GM12878 (cell line): ENCODE data around the gene MMADHC. TPM values are rescaled to one million over a fixed set of nuclear protein-coding genes. Genes with fewer than 3 reads are reported as not detected.

Source experiments
- ATAC-seq: fragments of 200-7000 bp; cut with Tn5 transposase; 3 replicates; pipeline ENCODE4 v1.9.1; 2020; ENCODE audit warnings: mild to moderate bottlenecking, moderate library complexity
- BruUV-seq: library from RNA; stranded (reverse); fragments of 400-500 nt; replicated peaks from 2 replicates; lab custom pipeline; 2021; lab: Mats Ljungman, UMichigan
- CTCF ChIA-PET: fragments of 300-600 bp; sonication (Branson Sonifier 250); formaldehyde crosslinking; extraction: SDS; loops from one replicate; lab custom pipeline; 2021; ENCODE audit warnings: inconsistent platforms; lab: Yijun Ruan, JAX
- POLR2A ChIA-PET: fragments of 350-600 bp; formaldehyde crosslinking; extraction: SDS; loops from one replicate; lab custom pipeline; 2021; ENCODE audit warnings: inconsistent platforms; lab: Charles Lee
- RAD21 ChIA-PET: fragments of 300-600 bp; sonication (Branson Sonifier 250); formaldehyde crosslinking; loops from one replicate; lab custom pipeline; 2023; ENCODE audit warnings: antibody characterized with exemption; ENCODE audit not compliant: unreplicated experiment; lab: Charles Lee
- SMC1A ChIA-PET: fragments of 300-600 bp; sonication (Branson Sonifier 250); formaldehyde crosslinking; loops from one replicate; lab custom pipeline; 2023; ENCODE audit not compliant: unreplicated experiment, uncharacterized antibody; lab: Charles Lee
- DNase-seq: peaks from one replicate; pipeline ENCODE4 v3.0.0-alpha.2; 2011; ENCODE audit warnings: low read depth, low spot score
- FAIRE-seq: peaks from 3 replicates; lab custom pipeline; 2011; peaks lifted over from hg19 to GRCh38; lab: Jason Lieb, UNC
- H2AFZ ChIP-seq: 2 replicates; pipeline ENCODE4 v1.6.0; 2011; ENCODE audit warnings: low read depth, low read length, control low read depth; ENCODE audit not compliant: control insufficient read depth
- H3K27ac ChIP-seq: 2 replicates; pipeline ENCODE4 v1.5.1; 2011; ENCODE audit warnings: control low read depth; ENCODE audit not compliant: control insufficient read depth, insufficient read depth
- H3K27me3 ChIP-seq, 2 experiments: replicated peaks in 1 of 2; 2 replicates each; pipeline versions ENCODE4 v1.6.0 to v1.6.1; 2011; ENCODE audit warnings: low read length in 1 of 2; ENCODE audit not compliant: control insufficient read depth in 2 of 2, insufficient read depth in 2 of 2
- H3K36me3 ChIP-seq, 2 experiments: 2 replicates each; pipeline ENCODE4 v1.5.1; 2011; ENCODE audit warnings: low read length in 1 of 2; ENCODE audit not compliant: control insufficient read depth in 2 of 2, insufficient read depth in 2 of 2
- H3K4me1 ChIP-seq: 2 replicates; pipeline ENCODE4 v1.6.1; 2011; ENCODE audit warnings: mild to moderate bottlenecking, low read length, moderate library complexity, mixed read lengths; ENCODE audit not compliant: control insufficient read depth, insufficient read depth
- H3K4me2 ChIP-seq: 2 replicates; pipeline ENCODE4 v1.6.0; 2011; ENCODE audit warnings: control low read depth; ENCODE audit not compliant: control insufficient read depth, insufficient read depth
- H3K4me3 ChIP-seq: fragments of 200-600 bp; sonication (generic); 2 replicates; pipeline ENCODE4 v1.5.1; 2016
- H3K79me2 ChIP-seq: 2 replicates; pipeline ENCODE4 v1.6.0; 2011; ENCODE audit warnings: low read length; ENCODE audit not compliant: control insufficient read depth, insufficient read depth
- H3K9ac ChIP-seq: 2 replicates; pipeline ENCODE4 v1.8.0; 2011; ENCODE audit warnings: low read length, control low read depth, mixed read lengths; ENCODE audit not compliant: control insufficient read depth, insufficient read depth
- H3K9me3 ChIP-seq: replicated peaks from 3 replicates; pipeline ENCODE4 v1.5.1; 2011; ENCODE audit warnings: mild to moderate bottlenecking, low read length; ENCODE audit not compliant: control insufficient read depth, insufficient read depth
- H4K20me1 ChIP-seq: 2 replicates; pipeline ENCODE4 v1.6.0; 2011; ENCODE audit not compliant: control insufficient read depth, insufficient read depth
- EZH2 ChIP-seq: IDR thresholded peaks from 2 replicates; pipeline ENCODE4 v1.6.1; 2012; ENCODE audit warnings: low read depth, mild to moderate bottlenecking, control low read depth, inconsistent platforms, low read length, borderline replicate concordance; ENCODE audit not compliant: control insufficient read depth
- MTA3 ChIP-seq: IDR thresholded peaks from 2 replicates; pipeline ENCODE4 v1.6.1; 2012; ENCODE audit warnings: low read length, inconsistent platforms, borderline replicate concordance
- NR2C2 ChIP-seq: IDR thresholded peaks from 2 replicates; pipeline ENCODE4 v1.6.1; 2011; ENCODE audit warnings: borderline replicate concordance, low read depth; ENCODE audit not compliant: control insufficient read depth, insufficient read length
- SMAD5 ChIP-seq: IDR thresholded peaks from 2 replicates; pipeline ENCODE4 v1.6.1; 2016; ENCODE audit warnings: antibody characterized with exemption, low read depth
- ZZZ3 ChIP-seq: IDR thresholded peaks from 2 replicates; pipeline ENCODE4 v1.6.1; 2011; ENCODE audit warnings: low read depth; ENCODE audit not compliant: control insufficient read depth, insufficient read length
- WGBS: methylation state at CpG from one replicate; pipeline ENCODE4 v1.1.6; 2016; ENCODE audit warnings: low lambda C conversion rate; ENCODE audit not compliant: insufficient replicate concordance, insufficient coverage; ENCODE audit errors: missing lambda C conversion rate; 5-methylcytosine and 5-hydroxymethylcytosine counted together
- in situ Hi-C: fragments of 300-500 bp; cut with MboI; formaldehyde crosslinking; loops from 9 replicates; pipeline ENCODE4 v1.14.3; 2018; ENCODE audit warnings: mixed read lengths
- intact Hi-C: fragments of 100-400 bp; cut with micrococcal nuclease; formaldehyde crosslinking; loops from one replicate; pipeline ENCODE4 v1.14.2; 2022; ENCODE audit not compliant: unreplicated experiment
- polyA plus RNA-seq, 11 experiments: library from polyadenylated mRNA; depleted of rRNA in 4 of 11; unstranded in 6 of 11; stranded (reverse) in 5 of 11; fragments of >200 nt; fragmentation: Nextera tagmentation in 4 of 11; fragmentation: Illumina TruSeq in 1 of 11; extraction: Ambion mirVana in 4 of 11; extraction: Trizol in 1 of 11; gene quantifications; 1 replicate in 1 of 11; 2 replicates in 10 of 11; pipeline versions ENCODE4 v1.2.1 to v1.2.3, GENCODE V29; 2011 to 2016; ENCODE audit warnings: inconsistent platforms in 2 of 11, missing spikeins in 2 of 11, low read depth in 1 of 11
- total RNA-seq, 4 experiments: library from RNA; depleted of rRNA in 3 of 4; stranded (reverse); fragments of >200 nt in 3 of 4; fragmentation: Illumina TruSeq in 1 of 4; extraction: Trizol in 1 of 4; gene quantifications; 2 replicates each; pipeline versions ENCODE4 v1.2.1 to v1.2.3, GENCODE V29; 2013 to 2021
- TF ChIP-seq, protein P1 (sequence below): IDR thresholded peaks from 2 replicates; pipeline ENCODE4 v1.6.1; 2011; ENCODE audit warnings: borderline replicate concordance, low read depth, mild to moderate bottlenecking, moderate library complexity, low read length; ENCODE audit not compliant: insufficient read depth, poor library complexity, severe bottlenecking
- TF ChIP-seq, protein P2 (sequence below): fragments of 450-650 bp; IDR thresholded peaks from 2 replicates; pipeline ENCODE4 v1.6.1; 2014; ENCODE audit warnings: mild to moderate bottlenecking
- TF ChIP-seq, protein P3 (sequence below): IDR thresholded peaks from 2 replicates; pipeline ENCODE4 v1.6.1; 2012; ENCODE audit warnings: low read depth, low read length, improper control_type of control experiment
- TF ChIP-seq, protein P4 (sequence below): fragments of 150-350 bp; IDR thresholded peaks from 2 replicates; pipeline ENCODE4 v1.6.1; 2016; ENCODE audit warnings: low read depth, low read length

Gene MMADHC
- total and polyA plus RNA-seq, 10 of the 15 experiments (the other 5 are each of a cell fraction or from before 2014, with no cell fraction given): 93.6 to 415 (median 147) TPM

DNA sequence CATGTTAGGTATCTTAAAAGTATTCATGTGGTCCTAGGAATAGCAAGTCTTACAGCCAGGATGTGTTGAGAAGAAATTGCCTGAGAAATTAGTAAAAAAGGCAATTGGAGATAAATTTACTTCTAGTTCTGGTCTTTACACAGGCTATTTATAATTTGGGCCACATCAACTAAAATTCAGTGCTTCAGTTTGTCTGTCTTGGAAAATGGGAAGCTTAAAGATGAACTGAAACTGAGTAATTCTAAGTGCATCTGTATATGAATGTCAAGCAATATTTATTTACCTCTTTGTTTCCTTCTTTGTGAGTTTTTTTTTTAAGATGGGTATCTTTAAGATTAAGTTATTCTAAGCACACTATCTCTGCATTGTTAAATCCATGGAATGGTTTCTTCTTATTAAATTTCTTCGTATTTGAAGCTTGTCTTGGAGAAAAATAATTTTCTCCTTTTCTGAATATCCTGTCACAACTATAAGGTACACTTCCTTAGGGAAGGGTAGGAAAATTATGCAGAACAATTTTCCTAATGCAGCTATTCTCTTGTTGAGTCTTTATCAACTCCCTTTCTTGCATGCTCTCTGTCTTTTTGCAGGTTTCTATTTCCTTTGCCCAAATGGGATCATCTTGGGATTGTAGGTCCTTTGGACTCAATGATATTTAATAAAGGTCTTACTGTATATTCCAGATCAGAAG lies 39.7 kb upstream of the MMADHC start:
- Histone ChIP-seq H3K4me3 (no peak overlapping the region), H3K27ac (no peak overlapping the region), H3K9me3 (no peaks in the 10 kb centered on the region), H4K20me1 (no peaks in the 10 kb centered on the region), H3K4me2 (no peak overlapping the region), H3K27me3 (no peaks in the 10 kb centered on the region; a peak in 1 of 4 replicates), H3K4me1 (no peaks in the 10 kb centered on the region), H3K36me3 (no peaks in the 10 kb centered on the region), H2AFZ (no peak overlapping the region), H3K9ac (no peak overlapping the region), H3K79me2 (no peaks in the 10 kb centered on the region)
- in situ Hi-C loops: no loop called here
- TF ChIP-seq SMAD5 (no peak), EZH2 (no peak), MTA3 (no peak), NR2C2 (no peak), ZZZ3 (no peak)
- TF ChIP-seq, protein P1, sequence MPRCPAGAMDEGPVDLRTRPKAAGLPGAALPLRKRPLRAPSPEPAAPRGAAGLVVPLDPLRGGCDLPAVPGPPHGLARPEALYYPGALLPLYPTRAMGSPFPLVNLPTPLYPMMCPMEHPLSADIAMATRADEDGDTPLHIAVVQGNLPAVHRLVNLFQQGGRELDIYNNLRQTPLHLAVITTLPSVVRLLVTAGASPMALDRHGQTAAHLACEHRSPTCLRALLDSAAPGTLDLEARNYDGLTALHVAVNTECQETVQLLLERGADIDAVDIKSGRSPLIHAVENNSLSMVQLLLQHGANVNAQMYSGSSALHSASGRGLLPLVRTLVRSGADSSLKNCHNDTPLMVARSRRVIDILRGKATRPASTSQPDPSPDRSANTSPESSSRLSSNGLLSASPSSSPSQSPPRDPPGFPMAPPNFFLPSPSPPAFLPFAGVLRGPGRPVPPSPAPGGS: no peak
- TF ChIP-seq, protein P2, sequence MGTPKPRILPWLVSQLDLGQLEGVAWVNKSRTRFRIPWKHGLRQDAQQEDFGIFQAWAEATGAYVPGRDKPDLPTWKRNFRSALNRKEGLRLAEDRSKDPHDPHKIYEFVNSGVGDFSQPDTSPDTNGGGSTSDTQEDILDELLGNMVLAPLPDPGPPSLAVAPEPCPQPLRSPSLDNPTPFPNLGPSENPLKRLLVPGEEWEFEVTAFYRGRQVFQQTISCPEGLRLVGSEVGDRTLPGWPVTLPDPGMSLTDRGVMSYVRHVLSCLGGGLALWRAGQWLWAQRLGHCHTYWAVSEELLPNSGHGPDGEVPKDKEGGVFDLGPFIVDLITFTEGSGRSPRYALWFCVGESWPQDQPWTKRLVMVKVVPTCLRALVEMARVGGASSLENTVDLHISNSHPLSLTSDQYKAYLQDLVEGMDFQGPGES: no peak
- TF ChIP-seq, protein P3, sequence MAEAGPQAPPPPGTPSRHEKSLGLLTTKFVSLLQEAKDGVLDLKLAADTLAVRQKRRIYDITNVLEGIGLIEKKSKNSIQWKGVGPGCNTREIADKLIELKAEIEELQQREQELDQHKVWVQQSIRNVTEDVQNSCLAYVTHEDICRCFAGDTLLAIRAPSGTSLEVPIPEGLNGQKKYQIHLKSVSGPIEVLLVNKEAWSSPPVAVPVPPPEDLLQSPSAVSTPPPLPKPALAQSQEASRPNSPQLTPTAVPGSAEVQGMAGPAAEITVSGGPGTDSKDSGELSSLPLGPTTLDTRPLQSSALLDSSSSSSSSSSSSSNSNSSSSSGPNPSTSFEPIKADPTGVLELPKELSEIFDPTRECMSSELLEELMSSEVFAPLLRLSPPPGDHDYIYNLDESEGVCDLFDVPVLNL: no peak
- TF ChIP-seq, protein P4, sequence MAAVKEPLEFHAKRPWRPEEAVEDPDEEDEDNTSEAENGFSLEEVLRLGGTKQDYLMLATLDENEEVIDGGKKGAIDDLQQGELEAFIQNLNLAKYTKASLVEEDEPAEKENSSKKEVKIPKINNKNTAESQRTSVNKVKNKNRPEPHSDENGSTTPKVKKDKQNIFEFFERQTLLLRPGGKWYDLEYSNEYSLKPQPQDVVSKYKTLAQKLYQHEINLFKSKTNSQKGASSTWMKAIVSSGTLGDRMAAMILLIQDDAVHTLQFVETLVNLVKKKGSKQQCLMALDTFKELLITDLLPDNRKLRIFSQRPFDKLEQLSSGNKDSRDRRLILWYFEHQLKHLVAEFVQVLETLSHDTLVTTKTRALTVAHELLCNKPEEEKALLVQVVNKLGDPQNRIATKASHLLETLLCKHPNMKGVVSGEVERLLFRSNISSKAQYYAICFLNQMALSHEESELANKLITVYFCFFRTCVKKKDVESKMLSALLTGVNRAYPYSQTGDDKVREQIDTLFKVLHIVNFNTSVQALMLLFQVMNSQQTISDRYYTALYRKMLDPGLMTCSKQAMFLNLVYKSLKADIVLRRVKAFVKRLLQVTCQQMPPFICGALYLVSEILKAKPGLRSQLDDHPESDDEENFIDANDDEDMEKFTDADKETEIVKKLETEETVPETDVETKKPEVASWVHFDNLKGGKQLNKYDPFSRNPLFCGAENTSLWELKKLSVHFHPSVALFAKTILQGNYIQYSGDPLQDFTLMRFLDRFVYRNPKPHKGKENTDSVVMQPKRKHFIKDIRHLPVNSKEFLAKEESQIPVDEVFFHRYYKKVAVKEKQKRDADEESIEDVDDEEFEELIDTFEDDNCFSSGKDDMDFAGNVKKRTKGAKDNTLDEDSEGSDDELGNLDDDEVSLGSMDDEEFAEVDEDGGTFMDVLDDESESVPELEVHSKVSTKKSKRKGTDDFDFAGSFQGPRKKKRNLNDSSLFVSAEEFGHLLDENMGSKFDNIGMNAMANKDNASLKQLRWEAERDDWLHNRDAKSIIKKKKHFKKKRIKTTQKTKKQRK: no peak
- DNase-seq: no peak
- POLR2A ChIA-PET: no interaction called here
- SMC1A ChIA-PET: interaction anchor here (1.0 kb wide), 1 partner anchor 10 kb away, joined by 3 read pairs; no protein-coding TSS in a partner anchor
- CTCF ChIA-PET: interaction anchor here (0.5 kb wide), 1 partner anchor 142 kb away, joined by 3 read pairs; no protein-coding TSS in a partner anchor
- 0% methylated on average over 1 of the region's 1 CpG for WGBS
- RAD21 ChIA-PET: no interaction called here
- FAIRE-seq: no peak
- no TSS peak for BruUV-seq
- no peak for ATAC-seq
- intact Hi-C loops: no loop called here
